HG02943 (cell line): ENCODE data around the gene KRTAP1-3.
"Not testable (repeated sequence)": the region's sequence is repeated elsewhere in the genome, so short reads cannot be mapped to it uniquely, and the experiment has no call there.

Source experiments
- ATAC-seq: cut with Tn5 transposase; IDR thresholded peaks from one replicate; pipeline ENCODE4 v1.9.1; 2021; ENCODE audit warnings: mild to moderate bottlenecking, low read depth, moderate library complexity; ENCODE audit not compliant: unreplicated experiment

The KRTAP1-3 gene

GRCh38 chr17:41013181-41013580 is 21.5 kb downstream of the KRTAP1-3 start:
- ATAC-seq = no peak

- no peak for ATAC-seq
Observed at GRCh38 chr17:41012326-41013120, 22.2 kb downstream of the KRTAP1-3 start.

GRCh38 chr17:41010441-41010840 is 24.2 kb downstream of the KRTAP1-3 start:
- no peak for ATAC-seq

GRCh38 chr17:41009936-41010335 is 24.7 kb downstream of the KRTAP1-3 start:
- ATAC-seq = no peak

GRCh38 chr17:41009301-41009760 is 25.3 kb downstream of the KRTAP1-3 start:
- ATAC-seq = no peak

GRCh38 chr17:41008811-41009210 is 25.9 kb downstream of the KRTAP1-3 start, which contains the start of gene KRTAP3-1:
TSS of gene KRTAP3-1 (minus strand) at chr17:41009128. CDS start at chr17:41009074, 54 bp downstream.
- no peak for ATAC-seq

GRCh38 chr17:41004397-41004796 is 30.3 kb downstream of the KRTAP1-3 start:
- ATAC-seq = no peak

GRCh38 chr17:41003926-41004325 is 30.7 kb downstream of the KRTAP1-3 start:
- ATAC-seq = no peak

GRCh38 chr17:41002814-41003213 is 31.9 kb downstream of the KRTAP1-3 start:
- no peak for ATAC-seq

- no peak for ATAC-seq
Observed at GRCh38 chr17:41001795-41002194, 32.9 kb downstream of the KRTAP1-3 start.

- not testable (repeated sequence) for ATAC-seq
Observed at GRCh38 chr17:40999563-40999962, 35.1 kb downstream of the KRTAP1-3 start, which contains the start of gene KRTAP3-2. TSS of gene KRTAP3-2 (minus strand) at chr17:40999906. CDS start at chr17:40999853, 53 bp downstream.

GRCh38 chr17:40997361-40997760 is 37.3 kb downstream of the KRTAP1-3 start:
- no peak for ATAC-seq

GRCh38 chr17:40996829-40997228 is 37.8 kb downstream of the KRTAP1-3 start:
- ATAC-seq = no peak

GRCh38 chr17:40995116-40995515 is 39.6 kb downstream of the KRTAP1-3 start:
- no peak for ATAC-seq

GRCh38 chr17:40993839-40994238 is 40.8 kb downstream of the KRTAP1-3 start, which contains the start of gene KRTAP3-3:
TSS of gene KRTAP3-3 (minus strand) at chr17:40994164. CDS start at chr17:40994097, 67 bp downstream.
- ATAC-seq = no peak

GRCh38 chr17:40993084-40993483 is 41.6 kb downstream of the KRTAP1-3 start:
- ATAC-seq = no peak

- ATAC-seq = no peak
Observed at GRCh38 chr17:40992666-40993065, 42.0 kb downstream of the KRTAP1-3 start.

- ATAC-seq = no peak
Observed at GRCh38 chr17:40986920-40987319, 47.8 kb downstream of the KRTAP1-3 start.

- ATAC-seq = no peak
Observed at GRCh38 chr17:40984226-40984625, 50.4 kb downstream of the KRTAP1-3 start, which contains the start of gene KRT40. TSS of gene KRT40 (minus strand) at chr17:40984326. CDS start at chr17:40984273, 53 bp downstream.
